Heart right ventricle (tissue), 16 donors: ENCODE measurements around the gene ADGRE2. TPM values are rescaled to one million over a fixed set of nuclear protein-coding genes. Genes with fewer than 3 reads are reported as not detected.
"Not testable (repeated sequence)": the region's sequence is repeated elsewhere in the genome, so short reads cannot be mapped to it uniquely, and the experiment has no call there.

Experiments used
- ATAC-seq, 8 donors: fragments of 200-7000 bp; cut with Tn5 transposase; one replicate each; pipeline ENCODE4 v1.9.1; 2020; ENCODE audit warnings: mild to moderate bottlenecking in 8 of 8, moderate library complexity in 8 of 8, moderate number of reproducible peaks in 1 of 8
- DNase-seq, 2 donors: peaks; one replicate each; pipeline ENCODE4 v3.0.0-alpha.2; 2020
- H3K27ac ChIP-seq, 10 donors: fragments of 200-600 bp; sonication (generic) in 2 of 10; one replicate each; pipeline versions ENCODE4 v1.5.0 to v1.8.0; 2020 to 2022; ENCODE audit warnings: mild to moderate bottlenecking in 3 of 10
- H3K27me3 ChIP-seq, 7 donors: fragments of 200-600 bp; one replicate each; pipeline ENCODE4 v1.8.0; 2021 to 2022; ENCODE audit warnings: mild to moderate bottlenecking in 2 of 7
- H3K36me3 ChIP-seq, 9 donors: fragments of 200-600 bp; sonication (generic) in 1 of 9; one replicate each; pipeline versions ENCODE4 v1.5.0 to v1.8.0; 2020 to 2022; ENCODE audit warnings: mild to moderate bottlenecking in 2 of 9
- H3K4me1 ChIP-seq, 9 donors: fragments of 200-600 bp; sonication (generic) in 1 of 9; one replicate each; pipeline versions ENCODE4 v1.5.0 to v1.8.0; 2020 to 2022; ENCODE audit warnings: mild to moderate bottlenecking in 4 of 9
- H3K4me3 ChIP-seq, 10 donors: fragments of 200-600 bp; sonication (generic) in 2 of 10; one replicate each; pipeline versions ENCODE4 v1.5.0 to v1.8.0; 2020 to 2022; ENCODE audit warnings: mild to moderate bottlenecking in 7 of 10, moderate library complexity in 2 of 10
- H3K9me3 ChIP-seq, 11 donors: fragments of 200-600 bp in 10 of 11; sonication (generic) in 2 of 11; one replicate each; pipeline versions ENCODE4 v1.5.0 to v1.8.0; 2013 to 2022; ENCODE audit warnings: mild to moderate bottlenecking in 2 of 11, control low read depth in 1 of 11, moderate library complexity in 1 of 11
- CTCF ChIP-seq, 9 donors: fragments of 200-600 bp; sonication (generic) in 2 of 9; IDR thresholded peaks; one replicate each; pipeline versions ENCODE4 v1.5.0 to v1.8.0; 2021 to 2022; ENCODE audit warnings: antibody characterized with exemption in 9 of 9, mild to moderate bottlenecking in 5 of 9, moderate library complexity in 1 of 9
- WGBS, 2 donors: extraction: QIAGEN DNeasy Blood & Tissue Kit; methylation state at CpG; one replicate each; pipeline ENCODE4 v1.1.7; 2013; ENCODE audit warnings: inconsistent platforms in 1 of 2; 5-methylcytosine and 5-hydroxymethylcytosine counted together
- intact Hi-C, 10 donors: fragments of 100-400 bp; cut with DNase I; formaldehyde crosslinking; loops; one replicate each; pipeline versions ENCODE4 v1.11.1 to v1.14.2; 2022
- polyA plus RNA-seq, 2 donors: library from polyadenylated mRNA; stranded (reverse); fragments of 200-250 nt; gene quantifications; one replicate each; pipeline ENCODE4 v1.2.3, GENCODE V29; 2013
- total RNA-seq, 10 donors: library from RNA; stranded (reverse); fragmentation: NEBNext Ultra II Directional in 3 of 10; extraction: Animal tissue kit (Norgen Biotek cat#: 25700) in 3 of 10; gene quantifications; one replicate each; pipeline versions ENCODE4 v1.2.1 to v1.2.4, GENCODE V29; 2021 to 2023
- donor health status: Arrhythmogenic right ventricular cardiomyopathy.
- donor health status: ischemic (EF 13 %, LVEDD 7.1; RV severe dilation, severe dysfunction).
- donor health status: healthy with polysubstance abuse.
- donor health status: DM: no; HTN: yes; CAD: no.
- donor health status: DM: no; HTN: no; CAD: no.
- donor health status: ischemic (EF 25% LVEDD 6.9; RV normal size, moderate dysfunction).
- donor health status: ischemic (EF 25% LVEDD 5.7; RV mildly dilated, moderate dysfunction).
- donor health status: healthy.
- donor health status: DM: yes; HTN: yes; CAD: no.
- donor health status: Ischemic cardiomyopathy.
- donor health status: ischemic (EF 35%, LVEDD 5.7; RV mildly dilated, moderate dysfunction).
- donor health status: nonischemic (EF 11% LVEDD 7.7; RV severe dilation, severe dysfunction).
- donor health status: DM: yes; HTN: yes; CAD: no.
- donor health status: PGD.
- donor health status: ischemic (EF 29% LVEDD 5.4; RV normal size, mild dysfunction).
- donor health status: nonischemic (EF 23%, LVEDD 6.1; RV moderate dilation, normal function).

Gene ADGRE2
- total and polyA plus RNA-seq, 12 donors = 0.17 to 5.0 (median 0.79) TPM

GRCh38 chr19:14768001-14768400 lies 10.4 kb downstream of the ADGRE2 start:
- Histone ChIP-seq H3K36me3 (peaks cover 0 to 73% (median 0%) of the 10 kb centered on the region in 9 donors), H3K4me3 (no peak overlapping the region), H3K27ac (no peak overlapping the region), H3K4me1 (no peaks in the 10 kb centered on the region), H3K27me3 (peaks cover 0 to 10% (median 0%) of the 10 kb centered on the region in 7 donors), H3K9me3 (peaks cover 0 to 2% (median 0%) of the 10 kb centered on the region in 11 donors)
- ATAC-seq = no peak
- 88% methylated on average over 2 of the region's 2 CpGs for WGBS, 2 donors
- intact Hi-C loops = loop anchor here in 1 of 10 donors (10.0 kb wide), 1 partner anchor 373 kb away; no protein-coding TSS in a partner anchor
- TF ChIP-seq CTCF (IDR thresholded peaks at IDR 0.05) = no peak
- DNase-seq = no peak

GRCh38 chr19:14767466-14767971 lies 10.8 kb downstream of the ADGRE2 start:
- ATAC-seq (no peak), DNase-seq (no peak)
- TF ChIP-seq CTCF (IDR thresholded peaks at IDR 0.05) = no peak
- intact Hi-C loops = loop anchor here in 1 of 10 donors (10.0 kb wide), 1 partner anchor 373 kb away; no protein-coding TSS in a partner anchor
- Histone ChIP-seq H3K27me3 (peaks cover 0 to 8% (median 0%) of the 10 kb centered on the region in 7 donors), H3K27ac (no peak overlapping the region), H3K4me3 (no peak overlapping the region), H3K4me1 (no peaks in the 10 kb centered on the region), H3K36me3 (peaks cover 0 to 76% (median 0%) of the 10 kb centered on the region in 9 donors), H3K9me3 (peaks cover 0 to 6% (median 0%) of the 10 kb centered on the region in 11 donors)
- 74 to 76% methylated on average over 2 of the region's 2 CpGs for WGBS, 2 donors

GRCh38 chr19:14765841-14766240 lies 12.5 kb downstream of the ADGRE2 start:
- WGBS, 2 donors = 78 to 85% methylated on average over 15 of the region's 15 CpGs
- H3K4me1 ChIP-seq, H3K27me3 ChIP-seq, H3K27ac ChIP-seq, DNase-seq, ATAC-seq, H3K9me3 ChIP-seq, H3K4me3 ChIP-seq: not testable (repeated sequence)
- peaks cover 0 to 76% (median 0%) of the 10 kb centered on the region in 9 donors for H3K36me3 ChIP-seq
- intact Hi-C loops = loop anchor here in 1 of 10 donors (10.0 kb wide), 1 partner anchor 371 kb away; no protein-coding TSS in a partner anchor

- ATAC-seq, H3K27me3 ChIP-seq, H3K4me1 ChIP-seq, H3K9me3 ChIP-seq, H3K27ac ChIP-seq, H3K4me3 ChIP-seq, DNase-seq: not testable (repeated sequence)
- intact Hi-C loops = loop anchor here in 1 of 10 donors (10.0 kb wide), 1 partner anchor 371 kb away; no protein-coding TSS in a partner anchor
- peaks cover 0 to 74% (median 0%) of the 10 kb centered on the region in 9 donors for H3K36me3 ChIP-seq
- 86 to 93% methylated on average over 4 to 5 of the region's 18 CpGs for WGBS, 2 donors
These were observed 13.0 kb downstream of the ADGRE2 start for GRCh38 chr19:14765403-14765802.

- Histone ChIP-seq H3K36me3 (peaks cover 0 to 64% (median 0%) of the 10 kb centered on the region in 9 donors), H3K4me1 (no peaks in the 10 kb centered on the region), H3K27ac (no peak overlapping the region), H3K9me3 (peaks cover 0 to 6% (median 0%) of the 10 kb centered on the region in 11 donors), H3K4me3 (no peak overlapping the region), H3K27me3 (peaks cover 0 to 9% (median 0%) of the 10 kb centered on the region in 7 donors)
- no peak for DNase-seq
- ATAC-seq = no peak
- intact Hi-C loops = loop anchor here in 1 of 10 donors (10.0 kb wide), 1 partner anchor 370 kb away; no protein-coding TSS in a partner anchor
- 90 to 91% methylated on average over 9 of the region's 9 CpGs for WGBS, 2 donors
- no peak for TF ChIP-seq CTCF (IDR thresholded peaks at IDR 0.05)
These were observed 14.0 kb downstream of the ADGRE2 start for GRCh38 chr19:14764401-14764800.
